Measurements from ENCODE around the gene PIK3AP1.

PIK3AP1 gene

GRCh38 chr10:96638696-96639095, 81.6 kb downstream of the PIK3AP1 start:
- no peak for DNase-seq

GRCh38 chr10:96638120-96638519, 82.2 kb downstream of the PIK3AP1 start:
- no peak for DNase-seq

GRCh38 chr10:96637709-96638108, 82.6 kb downstream of the PIK3AP1 start:
- DNase-seq, result no peak

GRCh38 chr10:96636551-96636950, 83.8 kb downstream of the PIK3AP1 start:
- DNase-seq, result no peak

- DNase-seq, result no peak
These were observed 87.2 kb downstream of the PIK3AP1 start for GRCh38 chr10:96632974-96633710.

- no peak for DNase-seq
These were observed 93.0 kb downstream of the PIK3AP1 start for GRCh38 chr10:96627292-96627691.

GRCh38 chr10:96626795-96627194, 93.5 kb downstream of the PIK3AP1 start:
- no peak for DNase-seq

- DNase-seq, result no peak
These were observed 95.1 kb downstream of the PIK3AP1 start for GRCh38 chr10:96625173-96625572.

- no peak for DNase-seq
These were observed 98.1 kb downstream of the PIK3AP1 start for GRCh38 chr10:96622013-96622787.

GRCh38 chr10:96619796-96620773, 100.2 kb downstream of the PIK3AP1 start:
- no peak for DNase-seq

- DNase-seq, result no peak
These were observed 101.2 kb downstream of the PIK3AP1 start for GRCh38 chr10:96619120-96619519.

GRCh38 chr10:96618653-96619052, 101.7 kb downstream of the PIK3AP1 start:
- DNase-seq, result no peak

- no peak for DNase-seq
These were observed 103.4 kb downstream of the PIK3AP1 start for GRCh38 chr10:96616961-96617360.

- no peak for DNase-seq
These were observed 105.8 kb downstream of the PIK3AP1 start for GRCh38 chr10:96614515-96614914.

GRCh38 chr10:96613576-96613975, 106.7 kb downstream of the PIK3AP1 start:
- no peak for DNase-seq

- no peak for DNase-seq
These were observed 108.1 kb downstream of the PIK3AP1 start for GRCh38 chr10:96612055-96612830.

GRCh38 chr10:96610817-96611216, 109.5 kb downstream of the PIK3AP1 start:
- DNase-seq, result no peak

GRCh38 chr10:96609510-96609909, 110.8 kb downstream of the PIK3AP1 start:
- DNase-seq, result no peak

- DNase-seq, result no peak
These were observed 111.5 kb downstream of the PIK3AP1 start for GRCh38 chr10:96608805-96609204.

- no peak for DNase-seq
These were observed 112.1 kb downstream of the PIK3AP1 start for GRCh38 chr10:96608262-96608661.

- DNase-seq, result no peak
These were observed 113.4 kb downstream of the PIK3AP1 start for GRCh38 chr10:96606946-96607345.

- DNase-seq, result no peak
These were observed 114.1 kb downstream of the PIK3AP1 start for GRCh38 chr10:96606216-96606615.
